Measurements from ENCODE around the gene RMND5A.
"Not testable (repeated sequence)": the region's sequence is repeated elsewhere in the genome, so short reads cannot be mapped to it uniquely, and the experiment has no call there.

RMND5A gene

GRCh38 chr2:86734896-86735295 is 14.8 kb downstream of the RMND5A start:
- not testable (repeated sequence) for H3K4me1 ChIP-seq (ENCODE audit: insufficient read depth, low read length); H3K36me3 ChIP-seq (ENCODE audit: insufficient read depth, low read length); H3K9ac ChIP-seq (ENCODE audit: low read depth, low read length); H3K9me3 ChIP-seq (ENCODE audit: control insufficient read depth, insufficient read depth, low read length)

GRCh38 chr2:86739485-86739884 is 19.4 kb downstream of the RMND5A start:
- H3K36me3 ChIP-seq (ENCODE audit: insufficient read depth, low read length); H3K4me1 ChIP-seq (ENCODE audit: insufficient read depth, low read length); H3K9ac ChIP-seq (ENCODE audit: low read depth, low read length); H3K9me3 ChIP-seq (ENCODE audit: control insufficient read depth, insufficient read depth, low read length): not testable (repeated sequence)

GRCh38 chr2:86739889-86740288 is 19.8 kb downstream of the RMND5A start:
- not testable (repeated sequence) for H3K9me3 ChIP-seq (ENCODE audit: control insufficient read depth, insufficient read depth, low read length); H3K36me3 ChIP-seq (ENCODE audit: insufficient read depth, low read length); H3K4me1 ChIP-seq (ENCODE audit: insufficient read depth, low read length); H3K9ac ChIP-seq (ENCODE audit: low read depth, low read length)

GRCh38 chr2:86741889-86742498 is 21.9 kb downstream of the RMND5A start:
- not testable (repeated sequence) for H3K9ac ChIP-seq (ENCODE audit: low read depth, low read length); H3K36me3 ChIP-seq (ENCODE audit: insufficient read depth, low read length); H3K9me3 ChIP-seq (ENCODE audit: control insufficient read depth, insufficient read depth, low read length); H3K4me1 ChIP-seq (ENCODE audit: insufficient read depth, low read length)

GRCh38 chr2:86744152-86744551 is 24.1 kb downstream of the RMND5A start:
- no peaks in the 10 kb centered on the region for H3K9me3 ChIP-seq (ENCODE audit: control insufficient read depth, insufficient read depth, low read length)
- peaks cover 4% of the 10 kb centered on the region; the same call in 1 of the 2 replicates for H3K4me1 ChIP-seq (ENCODE audit: insufficient read depth, low read length)
- H3K36me3 ChIP-seq (ENCODE audit: insufficient read depth, low read length): no peaks in the 10 kb centered on the region; the same call in 1 of the 2 replicates
- no peak overlapping the region for H3K9ac ChIP-seq (ENCODE audit: low read depth, low read length)

GRCh38 chr2:86746939-86747338 is 26.8 kb downstream of the RMND5A start:
- H3K36me3 ChIP-seq (ENCODE audit: insufficient read depth, low read length): no peaks in the 10 kb centered on the region; the same call in none of the 2 replicates
- peaks cover 4% of the 10 kb centered on the region; the same call in 1 of the 2 replicates for H3K4me1 ChIP-seq (ENCODE audit: insufficient read depth, low read length)
- no peak overlapping the region for H3K9ac ChIP-seq (ENCODE audit: low read depth, low read length)
- peaks cover 19% of the 10 kb centered on the region; the same call in 1 of the 2 replicates for H3K9me3 ChIP-seq (ENCODE audit: control insufficient read depth, insufficient read depth, low read length)

- Histone ChIP-seq H3K4me1 (ENCODE audit: insufficient read depth, low read length) (peaks cover 4% of the 10 kb centered on the region; the same call in 1 of the 2 replicates), H3K9me3 (ENCODE audit: control insufficient read depth, insufficient read depth, low read length) (peaks cover 19% of the 10 kb centered on the region; the same call in 1 of the 2 replicates), H3K36me3 (ENCODE audit: insufficient read depth, low read length) (no peaks in the 10 kb centered on the region; the same call in none of the 2 replicates), H3K9ac (ENCODE audit: low read depth, low read length) (no peak overlapping the region)
These were observed 27.9 kb downstream of the RMND5A start for GRCh38 chr2:86747711-86748639.

- Histone ChIP-seq H3K36me3 (ENCODE audit: insufficient read depth, low read length) (no peaks in the 10 kb centered on the region; the same call in none of the 2 replicates), H3K9ac (ENCODE audit: low read depth, low read length) (no peak overlapping the region), H3K9me3 (ENCODE audit: control insufficient read depth, insufficient read depth, low read length) (peaks cover 19% of the 10 kb centered on the region; the same call in 1 of the 2 replicates), H3K4me1 (ENCODE audit: insufficient read depth, low read length) (peaks cover 4% of the 10 kb centered on the region; the same call in 1 of the 2 replicates)
These were observed 30.2 kb downstream of the RMND5A start for GRCh38 chr2:86750240-86750839.

- peaks cover 19% of the 10 kb centered on the region; the same call in 1 of the 2 replicates for H3K9me3 ChIP-seq (ENCODE audit: control insufficient read depth, insufficient read depth, low read length)
- H3K36me3 ChIP-seq (ENCODE audit: insufficient read depth, low read length): no peaks in the 10 kb centered on the region; the same call in none of the 2 replicates
- no peak overlapping the region for H3K9ac ChIP-seq (ENCODE audit: low read depth, low read length)
- peaks cover 4% of the 10 kb centered on the region; the same call in 1 of the 2 replicates for H3K4me1 ChIP-seq (ENCODE audit: insufficient read depth, low read length)
These were observed 31.7 kb downstream of the RMND5A start for GRCh38 chr2:86751778-86752177.

GRCh38 chr2:86752934-86753333 is 32.8 kb downstream of the RMND5A start:
- no peak overlapping the region for H3K9ac ChIP-seq (ENCODE audit: low read depth, low read length)
- H3K9me3 ChIP-seq (ENCODE audit: control insufficient read depth, insufficient read depth, low read length): peaks cover 19% of the 10 kb centered on the region; the same call in 1 of the 2 replicates
- H3K36me3 ChIP-seq (ENCODE audit: insufficient read depth, low read length): no peaks in the 10 kb centered on the region; the same call in 1 of the 2 replicates
- no peaks in the 10 kb centered on the region for H3K4me1 ChIP-seq (ENCODE audit: insufficient read depth, low read length)

GRCh38 chr2:86753606-86754005 is 33.5 kb downstream of the RMND5A start:
- H3K9me3 ChIP-seq (ENCODE audit: control insufficient read depth, insufficient read depth, low read length): peaks cover 19% of the 10 kb centered on the region; the same call in 1 of the 2 replicates
- no peak overlapping the region for H3K9ac ChIP-seq (ENCODE audit: low read depth, low read length)
- no peaks in the 10 kb centered on the region for H3K4me1 ChIP-seq (ENCODE audit: insufficient read depth, low read length)
- H3K36me3 ChIP-seq (ENCODE audit: insufficient read depth, low read length): no peaks in the 10 kb centered on the region; the same call in 1 of the 2 replicates

GRCh38 chr2:86758405-86758804 is 38.3 kb downstream of the RMND5A start:
- H3K9me3 ChIP-seq (ENCODE audit: control insufficient read depth, insufficient read depth, low read length): no peaks in the 10 kb centered on the region
- no peaks in the 10 kb centered on the region for H3K4me1 ChIP-seq (ENCODE audit: insufficient read depth, low read length)
- H3K9ac ChIP-seq (ENCODE audit: low read depth, low read length): no peak overlapping the region
- H3K36me3 ChIP-seq (ENCODE audit: insufficient read depth, low read length): no peaks in the 10 kb centered on the region

- peaks cover 3% of the 10 kb centered on the region; the same call in 1 of the 2 replicates for H3K4me1 ChIP-seq (ENCODE audit: insufficient read depth, low read length)
These were observed 40.3 kb downstream of the RMND5A start for GRCh38 chr2:86760371-86760770.

GRCh38 chr2:86764661-86765309 is 44.7 kb downstream of the RMND5A start:
- H3K36me3 ChIP-seq (ENCODE audit: insufficient read depth, low read length): no peaks in the 10 kb centered on the region; the same call in 1 of the 2 replicates
- no peak overlapping the region for H3K9ac ChIP-seq (ENCODE audit: low read depth, low read length)
- no peaks in the 10 kb centered on the region for H3K9me3 ChIP-seq (ENCODE audit: control insufficient read depth, insufficient read depth, low read length)
- peaks cover 3% of the 10 kb centered on the region; the same call in 1 of the 2 replicates for H3K4me1 ChIP-seq (ENCODE audit: insufficient read depth, low read length)

More at GRCh38 chr2:86760371-86760770, 40.3 kb downstream of the RMND5A start:
- Histone ChIP-seq H3K9ac (ENCODE audit: low read depth, low read length) (no peak overlapping the region), H3K36me3 (ENCODE audit: insufficient read depth, low read length) (no peaks in the 10 kb centered on the region), H3K9me3 (ENCODE audit: control insufficient read depth, insufficient read depth, low read length) (no peaks in the 10 kb centered on the region)

Measured in ES-I3 (cell line).